ENCODE results near the gene BICD1. TPM values are rescaled to one million over a fixed set of nuclear protein-coding genes. Genes with fewer than 3 reads are reported as not detected.
"Not testable (repeated sequence)": the region's sequence is repeated elsewhere in the genome, so short reads cannot be mapped to it uniquely, and the experiment has no call there.

BICD1 gene
- total and polyA plus RNA-seq, 4 donors, result 6.1 to 22.9 (median 12.8) TPM

- Histone ChIP-seq H3K27me3 (ENCODE audit: control insufficient read depth in 3 of 3, insufficient read depth in 3 of 3, low read length in 2 of 3) (no peaks in the 10 kb centered on the region), H3K4me3 (no peak overlapping the region), H3K27ac (ENCODE audit: low read depth in 1 of 2, low read length in 1 of 2) (no peak overlapping the region), H3K36me3 (ENCODE audit: control insufficient read depth in 4 of 4, insufficient read depth in 4 of 4, low read length in 4 of 4) (no peaks in the 10 kb centered on the region), H3K4me1 (ENCODE audit: control insufficient read depth in 5 of 5, insufficient read depth in 5 of 5, low read length in 5 of 5) (no peaks in the 10 kb centered on the region), H3K9me3 (ENCODE audit: control insufficient read depth in 4 of 4, insufficient read depth in 3 of 4, low read length in 3 of 4) (no peaks in the 10 kb centered on the region), H3K9ac (ENCODE audit: insufficient read depth in 1 of 2, low read length in 2 of 2) (no peak overlapping the region)
- no peak for TF ChIP-seq CTCF (IDR thresholded peaks at IDR 0.05; ENCODE audit: control extremely low read depth, extremely low read depth)
- 63 to 75% methylated on average over 4 of the region's 4 CpGs for WGBS, 2 donors
- ATAC-seq (ENCODE audit: insufficient read depth, low FRiP score), result no peak
- no peak for DNase-seq
These were observed 8.5 kb upstream of the BICD1 start for GRCh38 chr12:32098112-32098511.

- H3K36me3 ChIP-seq (ENCODE audit: control insufficient read depth in 4 of 4, insufficient read depth in 4 of 4, low read length in 4 of 4); DNase-seq: not testable (repeated sequence)
These were observed 7.4 kb upstream of the BICD1 start for GRCh38 chr12:32099275-32099674.

DNA sequence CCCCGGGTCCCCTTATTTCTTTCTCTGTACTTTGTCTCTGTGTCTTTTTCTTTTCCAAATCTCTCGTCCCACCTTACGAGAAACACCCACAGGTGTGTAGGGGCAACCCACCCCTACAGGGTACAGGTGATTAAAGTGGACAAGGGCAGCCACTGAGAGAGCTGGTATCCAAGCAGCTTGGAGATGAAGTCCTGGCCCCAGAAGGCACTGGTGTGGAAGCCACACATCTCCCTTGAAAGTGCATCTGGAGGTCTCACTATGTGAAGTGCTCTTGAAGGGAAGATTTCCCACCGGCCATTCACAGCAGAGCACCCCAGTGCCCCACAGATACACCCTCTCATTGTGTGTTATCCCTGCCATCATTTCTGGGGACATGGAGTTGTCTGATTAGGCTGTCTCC is 6.3 kb upstream of the BICD1 start:
- WGBS, 2 donors, result 91 to 96% methylated on average over 4 of the region's 4 CpGs
- no peaks in the 10 kb centered on the region for H3K4me1 ChIP-seq (ENCODE audit: control insufficient read depth in 5 of 5, insufficient read depth in 5 of 5, low read length in 5 of 5)
- no peak for TF ChIP-seq CTCF (IDR thresholded peaks at IDR 0.05; ENCODE audit: control extremely low read depth, extremely low read depth)

More at GRCh38 chr12:32099275-32099674, 7.4 kb upstream of the BICD1 start:
- H3K4me1 ChIP-seq (ENCODE audit: control insufficient read depth in 5 of 5, insufficient read depth in 5 of 5, low read length in 5 of 5); H3K27me3 ChIP-seq (ENCODE audit: control insufficient read depth in 3 of 3, insufficient read depth in 3 of 3, low read length in 2 of 3); H3K27ac ChIP-seq (ENCODE audit: low read depth in 1 of 2, low read length in 1 of 2); H3K9me3 ChIP-seq (ENCODE audit: control insufficient read depth in 4 of 4, insufficient read depth in 3 of 4, low read length in 3 of 4); H3K9ac ChIP-seq (ENCODE audit: insufficient read depth in 1 of 2, low read length in 2 of 2); ATAC-seq (ENCODE audit: insufficient read depth, low FRiP score); H3K4me3 ChIP-seq: not testable (repeated sequence)
- no CpG with 5 or more reads among the region's 1 CpG for WGBS, 2 donors

DNA sequence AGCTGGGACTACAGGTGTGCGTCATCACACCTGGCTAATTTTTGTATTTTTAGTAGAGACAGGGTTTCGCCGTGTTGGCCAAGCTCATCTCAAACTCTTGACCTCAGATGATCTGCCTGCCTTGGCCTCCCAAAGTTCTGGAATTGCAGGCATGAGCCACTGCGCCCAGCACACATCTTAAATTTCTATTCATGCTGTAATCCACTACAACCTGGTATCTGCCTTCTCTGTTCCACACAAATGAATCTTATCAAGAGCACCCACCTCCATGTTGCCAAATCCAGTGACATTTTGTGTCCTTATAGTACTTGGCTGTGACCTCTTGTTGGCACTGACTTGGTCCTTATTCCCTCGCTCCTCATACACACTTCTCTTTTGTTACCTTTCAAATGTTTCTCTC is 5.8 kb upstream of the BICD1 start:
- DNase-seq (no peak), ATAC-seq (ENCODE audit: insufficient read depth, low FRiP score) (no peak)
- Histone ChIP-seq H3K27me3 (ENCODE audit: control insufficient read depth in 3 of 3, insufficient read depth in 3 of 3, low read length in 2 of 3) (no peaks in the 10 kb centered on the region), H3K4me3 (no peak overlapping the region), H3K9ac (ENCODE audit: insufficient read depth in 1 of 2, low read length in 2 of 2) (no peak overlapping the region), H3K27ac (ENCODE audit: low read depth in 1 of 2, low read length in 1 of 2) (no peak overlapping the region), H3K36me3 (ENCODE audit: control insufficient read depth in 4 of 4, insufficient read depth in 4 of 4, low read length in 4 of 4) (no peaks in the 10 kb centered on the region), H3K4me1 (ENCODE audit: control insufficient read depth in 5 of 5, insufficient read depth in 5 of 5, low read length in 5 of 5) (no peaks in the 10 kb centered on the region), H3K9me3 (ENCODE audit: control insufficient read depth in 4 of 4, insufficient read depth in 3 of 4, low read length in 3 of 4) (no peaks in the 10 kb centered on the region)
- TF ChIP-seq CTCF (IDR thresholded peaks at IDR 0.05; ENCODE audit: control extremely low read depth, extremely low read depth), result no peak
- WGBS, 2 donors, result 94 to 95% methylated on average over 5 of the region's 5 CpGs

More for the DNA sequence above, 6.3 kb upstream of the BICD1 start:
- no peak for DNase-seq
- Histone ChIP-seq H3K4me3 (no peak overlapping the region), H3K36me3 (ENCODE audit: control insufficient read depth in 4 of 4, insufficient read depth in 4 of 4, low read length in 4 of 4) (no peaks in the 10 kb centered on the region), H3K9ac (ENCODE audit: insufficient read depth in 1 of 2, low read length in 2 of 2) (no peak overlapping the region), H3K27ac (ENCODE audit: low read depth in 1 of 2, low read length in 1 of 2) (no peak overlapping the region), H3K27me3 (ENCODE audit: control insufficient read depth in 3 of 3, insufficient read depth in 3 of 3, low read length in 2 of 3) (no peaks in the 10 kb centered on the region), H3K9me3 (ENCODE audit: control insufficient read depth in 4 of 4, insufficient read depth in 3 of 4, low read length in 3 of 4) (no peaks in the 10 kb centered on the region)
- ATAC-seq (ENCODE audit: insufficient read depth, low FRiP score), result no peak

Data from lung (tissue), 12 donors.